T-cell (primary cell): ENCODE measurements around the gene PRKCZ. TPM values are rescaled to one million over a fixed set of nuclear protein-coding genes. Genes with fewer than 3 reads are reported as not detected.
A peak's percentile ranks its signal among the peaks of the same experiment; 100 is the strongest.

Experiments
- ATAC-seq, 4 experiments: fragments of 200-7000 bp in 3 of 4; fragments of 150-1000 bp in 1 of 4; cut with Tn5 transposase; replicated peaks in 1 of 4; 1 replicate in 3 of 4; 2 replicates in 1 of 4; pipeline ENCODE4 v1.10.0; 2021; ENCODE audit warnings: moderate library complexity in 3 of 4, mild to moderate bottlenecking in 2 of 4, moderate number of reproducible peaks in 1 of 4
- CTCF ChIA-PET, 2 donors: fragments of 300-600 bp; sonication (Branson Sonifier 250); formaldehyde crosslinking; loops; one replicate each; lab custom pipeline; 2022; ENCODE audit warnings: antibody characterized with exemption in 2 of 2; lab: Charles Lee
- POLR2A ChIA-PET, 2 donors: fragments of 300-600 bp; sonication (Branson Sonifier 250); formaldehyde crosslinking; loops; one replicate each; lab custom pipeline; 2022; ENCODE audit warnings: antibody characterized with exemption in 2 of 2; lab: Charles Lee
- DNase-seq, 35 experiments: peaks; one replicate each; pipeline versions ENCODE4 v3.0.0 to v3.0.0-alpha.2; 2013 to 2023
- H3K27ac ChIP-seq: one replicate; pipeline ENCODE4 v1.5.1; 2013; ENCODE audit warnings: low read length
- H3K27me3 ChIP-seq, 2 experiments: replicated peaks in 1 of 2; 1 replicate in 1 of 2; 2 replicates in 1 of 2; pipeline versions ENCODE4 v1.6.1 to v1.7.0; 2013; ENCODE audit warnings: low read length in 1 of 2, mixed read lengths in 1 of 2; ENCODE audit not compliant: control insufficient read depth in 2 of 2, insufficient read depth in 2 of 2; ENCODE audit errors: extremely low read depth in 1 of 2
- H3K36me3 ChIP-seq, 2 donors: 1 replicate in 1 of 2; 2 replicates in 1 of 2; pipeline versions ENCODE4 v1.6.1 to v1.7.0; 2013; ENCODE audit warnings: low read length in 1 of 2; ENCODE audit not compliant: control insufficient read depth in 2 of 2, insufficient read depth in 1 of 2; ENCODE audit errors: extremely low read depth in 1 of 2
- H3K4me1 ChIP-seq, 2 experiments: 1 replicate in 1 of 2; 2 replicates in 1 of 2; pipeline versions ENCODE4 v1.6.1 to v1.7.0; 2013; ENCODE audit warnings: low read length in 2 of 2, mixed read lengths in 1 of 2; ENCODE audit not compliant: insufficient read depth in 2 of 2, control insufficient read depth in 1 of 2; ENCODE audit errors: extremely low read depth in 1 of 2
- H3K4me3 ChIP-seq, 2 donors: 1 replicate in 1 of 2; 2 replicates in 1 of 2; pipeline versions ENCODE4 v1.5.1 to v1.7.0; 2013; ENCODE audit warnings: mild to moderate bottlenecking in 2 of 2, low read length in 1 of 2, moderate library complexity in 1 of 2; ENCODE audit not compliant: control insufficient read depth in 1 of 2; ENCODE audit errors: extremely low read depth in 1 of 2
- H3K9me3 ChIP-seq: 2 replicates; pipeline ENCODE4 v1.7.0; 2013
- H3K27ac Mint-ChIP-seq, 2 donors: one replicate each; pipeline ENCODE4 v1.8.0; 2020 to 2021; ENCODE audit warnings: mild to moderate bottlenecking in 2 of 2, mixed read lengths in 2 of 2
- H3K27me3 Mint-ChIP-seq, 2 donors: one replicate each; pipeline ENCODE4 v1.8.0; 2021 to 2022; ENCODE audit warnings: mixed read lengths in 2 of 2
- H3K36me3 Mint-ChIP-seq: one replicate; pipeline ENCODE4 v1.8.0; 2021; ENCODE audit warnings: mixed read lengths
- H3K4me1 Mint-ChIP-seq, 3 donors: one replicate each; pipeline ENCODE4 v1.8.0; 2020 to 2022; ENCODE audit warnings: mixed read lengths in 3 of 3, mild to moderate bottlenecking in 1 of 3
- H3K4me3 Mint-ChIP-seq, 3 donors: one replicate each; pipeline ENCODE4 v1.8.0; 2020 to 2022; ENCODE audit warnings: mild to moderate bottlenecking in 3 of 3, mixed read lengths in 3 of 3, moderate library complexity in 3 of 3
- H3K9me3 Mint-ChIP-seq, 3 donors: one replicate each; pipeline ENCODE4 v1.8.0; 2020 to 2022; ENCODE audit warnings: mixed read lengths in 3 of 3
- WGBS: methylation state at CpG from one replicate; pipeline ENCODE4 v1.1.5; 2013; ENCODE audit warnings: missing lambda C conversion rate; ENCODE audit not compliant: insufficient coverage; 5-methylcytosine and 5-hydroxymethylcytosine counted together
- total RNA-seq, 35 experiments: library from RNA in 6 of 35; stranded (reverse) in 6 of 35; fragments of 120-200 nt in 1 of 35; gene quantifications; one replicate each; pipeline versions ENCODE4 v1.2.1 to v1.2.4 and lab custom pipeline; 2013 to 2026

PRKCZ gene
- total RNA-seq, 5 donors from 2014 or later (not counting 1 experiment from before 2014, with no cell fraction given) = 27.5 to 36.9 (median 31.0) TPM

- no peaks in the 10 kb centered on the region for H3K36me3 ChIP-seq
- no peaks in the 10 kb centered on the region for H3K9me3 Mint-ChIP-seq
- peak overlapping the region; percentile 76 to 83 for H3K27ac Mint-ChIP-seq
- H3K27me3 Mint-ChIP-seq = no peaks in the 10 kb centered on the region
- peak overlapping the region in 1 of 2 donors; percentile 23 for H3K4me3 ChIP-seq
- CTCF ChIA-PET = no interaction called here
- H3K4me3 Mint-ChIP-seq = peak overlapping the region; percentile 60 to 75 (median 71)
- WGBS = 67% methylated on average over 31 of the region's 39 CpGs
- ATAC-seq (peak in 3 of 4 experiments; percentile 60 to 74 (median 74)), DNase-seq (peak in 5 of 35 experiments; percentile 13 to 34 (median 19))
- no peaks in the 10 kb centered on the region for H3K36me3 Mint-ChIP-seq
- no peak overlapping the region for H3K27ac ChIP-seq
- H3K4me1 ChIP-seq = peaks cover 12 to 24% of the 10 kb centered on the region in 2 experiments
- H3K9me3 ChIP-seq = no peaks in the 10 kb centered on the region
- POLR2A ChIA-PET = no interaction called here
- H3K27me3 ChIP-seq = peaks cover 0 to 13% of the 10 kb centered on the region in 2 experiments
- H3K4me1 Mint-ChIP-seq = peaks cover 18 to 29% (median 24%) of the 10 kb centered on the region in 3 donors
These were observed 76.3 kb downstream of the PRKCZ start for GRCh38 chr1:2126331-2127186.

GRCh38 chr1:2127187-2128145, 77.3 kb downstream of the PRKCZ start:
- Mint-ChIP-seq H3K4me3 (peak overlapping the region; percentile 60 to 75 (median 71)), H3K27me3 (no peaks in the 10 kb centered on the region), H3K36me3 (no peaks in the 10 kb centered on the region), H3K9me3 (no peaks in the 10 kb centered on the region), H3K27ac (peak overlapping the region; percentile 76 to 83), H3K4me1 (peaks cover 22 to 34% (median 30%) of the 10 kb centered on the region in 3 donors)
- Histone ChIP-seq H3K9me3 (no peaks in the 10 kb centered on the region), H3K27me3 (peaks cover 0 to 13% of the 10 kb centered on the region in 2 experiments), H3K36me3 (no peaks in the 10 kb centered on the region), H3K4me3 (peak overlapping the region in 1 of 2 donors; percentile 23), H3K27ac (no peak overlapping the region), H3K4me1 (peaks cover 13 to 32% of the 10 kb centered on the region in 2 experiments)
- ATAC-seq = peak in 3 of 4 experiments; percentile 43 to 59 (median 47)
- ChIA-PET POLR2A (interaction anchor here in 1 of 2 donors (0.6 kb wide), 1 partner anchor 129 kb away, joined by 3 read pairs; no protein-coding TSS in a partner anchor), CTCF (interaction anchor here (0.6 to 1.0 kb wide), 2 partner anchors 12 to 37 kb away, joined by 3 read pairs; no protein-coding TSS in a partner anchor)
- WGBS = 35% methylated on average over 12 of the region's 30 CpGs
- no peak for DNase-seq

- ChIA-PET POLR2A (no interaction called here), CTCF (interaction anchor here (0.6 to 1.0 kb wide), 2 partner anchors 11 to 36 kb away, joined by 3 read pairs; no protein-coding TSS in a partner anchor)
- Histone ChIP-seq H3K9me3 (no peaks in the 10 kb centered on the region), H3K36me3 (no peaks in the 10 kb centered on the region), H3K4me1 (peaks cover 14 to 38% of the 10 kb centered on the region in 2 experiments), H3K27me3 (peaks cover 0 to 13% of the 10 kb centered on the region in 2 experiments), H3K27ac (no peak overlapping the region), H3K4me3 (no peak overlapping the region)
- Mint-ChIP-seq H3K36me3 (no peaks in the 10 kb centered on the region), H3K27ac (no peak overlapping the region), H3K9me3 (no peaks in the 10 kb centered on the region), H3K4me3 (peak overlapping the region in 1 of 3 donors; percentile 75), H3K4me1 (peaks cover 28 to 39% (median 38%) of the 10 kb centered on the region in 3 donors), H3K27me3 (no peaks in the 10 kb centered on the region)
- ATAC-seq = no peak
- no peak for DNase-seq
- WGBS = 92% methylated on average over 27 of the region's 29 CpGs
These were observed 78.1 kb downstream of the PRKCZ start for GRCh38 chr1:2128189-2128901.

GRCh38 chr1:2129256-2129943, 79.2 kb downstream of the PRKCZ start:
- 92% methylated on average over 14 of the region's 15 CpGs for WGBS
- Histone ChIP-seq H3K4me3 (no peak overlapping the region), H3K27me3 (peaks cover 0 to 13% of the 10 kb centered on the region in 2 experiments), H3K9me3 (no peaks in the 10 kb centered on the region), H3K4me1 (peaks cover 14 to 45% of the 10 kb centered on the region in 2 experiments), H3K36me3 (no peaks in the 10 kb centered on the region), H3K27ac (no peak overlapping the region)
- DNase-seq (no peak), ATAC-seq (no peak)
- H3K27me3 Mint-ChIP-seq = no peaks in the 10 kb centered on the region
- CTCF ChIA-PET = no interaction called here
- no peak overlapping the region for H3K4me3 Mint-ChIP-seq
- peaks cover 28 to 39% (median 36%) of the 10 kb centered on the region in 3 donors for H3K4me1 Mint-ChIP-seq
- H3K9me3 Mint-ChIP-seq = no peaks in the 10 kb centered on the region
- POLR2A ChIA-PET = no interaction called here
- H3K36me3 Mint-ChIP-seq = no peaks in the 10 kb centered on the region
- no peak overlapping the region for H3K27ac Mint-ChIP-seq

- H3K9me3 Mint-ChIP-seq = no peaks in the 10 kb centered on the region
- DNase-seq = no peak
- H3K4me3 ChIP-seq = no peak overlapping the region
- ChIA-PET POLR2A (no interaction called here), CTCF (no interaction called here)
- ATAC-seq = no peak
- H3K9me3 ChIP-seq = no peaks in the 10 kb centered on the region
- 89% methylated on average over 5 of the region's 10 CpGs for WGBS
- peaks cover 0 to 13% of the 10 kb centered on the region in 2 experiments for H3K27me3 ChIP-seq
- no peaks in the 10 kb centered on the region for H3K27me3 Mint-ChIP-seq
- H3K4me1 ChIP-seq = peaks cover 14 to 45% of the 10 kb centered on the region in 2 experiments
- H3K27ac ChIP-seq = no peak overlapping the region
- no peak overlapping the region for H3K27ac Mint-ChIP-seq
- no peak overlapping the region for H3K4me3 Mint-ChIP-seq
- peaks cover 23 to 36% (median 33%) of the 10 kb centered on the region in 3 donors for H3K4me1 Mint-ChIP-seq
- H3K36me3 Mint-ChIP-seq = no peaks in the 10 kb centered on the region
- no peaks in the 10 kb centered on the region for H3K36me3 ChIP-seq
These were observed 79.9 kb downstream of the PRKCZ start for GRCh38 chr1:2130156-2130555.
